A673 (cell line): Measurements from ENCODE around the gene MCM10.

ENCODE experiments used
- CTCF ChIP-seq: fragments of 300-800, 200-600 bp; sonication (generic); conservative IDR thresholded peaks from 2 replicates; pipeline ENCODE4 v1.5.1; 2017; ENCODE audit warnings: low read depth, mild to moderate bottlenecking, antibody characterized with exemption, low read length, moderate library complexity, mixed read lengths
- EZH2 ChIP-seq: fragments of 200-600 bp; sonication (generic); IDR thresholded peaks from 2 replicates; pipeline ENCODE4 v1.6.1; 2017; ENCODE audit warnings: borderline replicate concordance, low read depth, mild to moderate bottlenecking, mixed read lengths, antibody characterized with exemption, low read length; ENCODE audit not compliant: poor library complexity, severe bottlenecking

DNA sequence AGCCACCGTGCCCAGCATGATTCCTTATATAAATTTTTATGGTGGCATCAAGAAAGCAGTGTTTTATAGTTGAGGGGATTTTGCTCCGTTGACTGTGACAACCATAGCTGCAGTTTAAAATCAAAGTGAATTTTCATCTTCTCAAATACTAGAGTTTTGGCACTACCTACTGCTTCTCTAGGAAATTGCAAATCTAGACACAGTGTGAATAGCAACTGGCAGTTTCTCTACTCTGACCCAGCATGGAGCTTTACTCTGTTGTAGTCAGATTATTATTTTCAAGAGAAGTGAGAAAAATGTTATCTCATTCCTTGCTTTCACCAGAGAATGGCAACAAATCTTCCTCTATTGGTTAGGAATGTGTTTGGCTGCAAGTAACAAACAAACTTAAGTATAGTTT lies 22.9 kb downstream of the MCM10 start:
- no peak for TF ChIP-seq CTCF
- TF ChIP-seq EZH2, result no peak
